GM21786 (cell line): ENCODE data around the gene CRB1.

ENCODE experiments used
- ATAC-seq: cut with Tn5 transposase; IDR thresholded peaks from one replicate; pipeline ENCODE4 v1.9.1; 2021; ENCODE audit not compliant: unreplicated experiment

CRB1 gene

DNA sequence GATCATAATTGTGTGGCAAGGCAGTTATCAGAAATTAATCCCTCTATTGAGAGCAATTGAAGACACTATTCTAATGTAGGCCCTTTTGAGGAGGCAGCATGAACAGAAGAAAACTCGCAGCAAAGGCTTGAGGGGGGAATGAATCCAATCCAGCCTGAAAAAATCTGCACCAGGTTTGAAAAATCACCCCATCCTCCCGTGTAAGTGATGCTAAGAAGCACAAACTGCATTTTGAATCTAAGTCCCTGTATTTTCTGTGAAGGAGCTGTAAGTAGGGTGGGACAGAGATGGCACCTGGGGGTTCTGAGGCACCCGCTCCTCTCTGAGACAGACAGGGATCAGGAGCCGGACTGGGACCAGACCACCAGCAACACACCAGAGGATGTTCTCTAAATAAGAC, at the start of gene CRB1:
Gene CRB1, plus strand, starts transcription at position 241 of the 400 bp plus-strand sequence. CDS start 161 bp downstream, outside the sequence.
- ATAC-seq: no peak

DNA sequence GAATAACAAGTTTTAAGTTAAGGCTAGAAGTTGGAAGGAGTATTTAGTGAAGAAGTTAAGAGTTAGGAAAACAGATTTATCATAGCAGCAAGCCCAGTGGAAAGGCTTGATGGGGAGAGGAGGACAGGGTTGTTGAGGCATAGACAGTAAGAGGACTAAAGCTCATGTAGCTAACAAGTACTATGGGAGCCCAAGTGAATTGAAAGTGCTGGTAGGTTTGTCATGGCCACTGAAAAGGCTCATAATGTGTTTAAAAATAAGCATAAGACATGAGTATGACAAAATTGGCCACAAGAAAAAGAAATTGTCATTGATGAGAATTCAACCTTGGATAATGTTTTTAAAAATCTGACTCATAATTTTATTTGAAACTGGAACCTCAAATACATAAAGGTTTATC, 49.2 kb upstream of the CRB1 start:
- no peak for ATAC-seq

DNA sequence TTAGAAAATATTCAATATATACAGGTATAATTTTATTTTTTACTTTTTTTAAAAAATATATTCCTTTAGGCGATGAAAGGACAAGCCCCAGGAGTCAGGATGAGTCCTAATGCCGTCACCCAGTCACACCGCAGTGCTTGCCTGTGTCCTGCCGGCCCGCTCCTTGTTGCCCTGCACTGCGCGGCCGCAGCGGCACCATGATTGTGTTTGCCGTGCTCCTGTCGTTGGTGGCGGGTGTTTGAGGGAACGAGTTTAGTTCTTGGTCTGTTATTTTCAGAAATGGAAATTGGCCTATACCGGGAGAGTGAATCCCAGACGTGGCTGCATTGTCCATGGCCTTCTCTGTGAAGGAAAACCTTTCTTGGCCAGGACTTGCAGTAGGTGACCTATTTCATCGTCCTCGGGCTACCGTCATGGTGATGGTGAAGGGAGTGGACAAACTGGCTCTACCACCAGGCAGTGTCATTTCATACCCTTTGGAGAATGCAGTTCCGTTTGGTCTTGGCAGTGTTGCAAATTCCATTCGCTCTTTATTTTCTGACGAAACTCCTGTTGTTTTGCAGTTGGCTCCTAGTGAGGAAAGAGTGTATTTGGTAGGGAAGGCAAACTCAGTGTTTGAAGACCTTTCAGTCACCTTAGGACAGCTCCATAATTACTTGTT, 45.9 kb upstream of the CRB1 start:
- no peak for ATAC-seq

DNA sequence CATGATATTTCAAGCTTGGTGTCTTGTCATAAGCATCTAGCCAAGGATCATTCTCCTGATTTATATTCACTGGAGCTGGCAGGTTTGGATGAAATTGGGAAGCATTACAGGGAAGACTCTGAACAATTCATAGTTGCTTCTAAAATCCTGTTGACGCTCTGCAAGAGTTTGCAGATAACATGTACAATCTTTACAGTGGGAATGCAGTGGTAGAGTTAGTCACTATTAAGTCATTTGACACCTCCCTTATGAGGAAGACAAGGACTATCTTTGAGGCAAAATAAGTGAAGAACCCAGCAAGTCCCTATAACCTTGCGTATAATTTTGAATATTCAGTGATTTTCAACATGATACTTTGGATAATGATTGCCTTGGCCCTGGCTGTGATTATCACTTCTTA, 45.3 kb upstream of the CRB1 start:
- no peak for ATAC-seq

DNA sequence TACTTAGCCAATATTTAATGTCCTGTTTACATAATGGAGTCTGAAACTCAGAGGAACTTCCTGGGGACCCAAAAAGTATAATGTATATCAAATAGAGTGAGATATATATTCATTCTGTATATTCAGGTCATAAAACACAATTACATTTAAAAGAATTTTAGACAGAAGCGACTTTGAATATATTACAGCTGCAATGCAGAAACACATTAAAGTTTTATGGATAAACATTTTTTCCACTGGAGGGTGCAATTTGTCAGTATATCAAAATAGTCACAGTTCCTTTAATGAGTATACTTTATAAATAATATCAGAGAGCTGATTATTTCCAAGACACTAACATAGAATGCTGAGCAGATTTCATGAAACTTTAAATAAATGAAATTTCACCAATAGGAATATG, 43.9 kb upstream of the CRB1 start:
- no peak for ATAC-seq

DNA sequence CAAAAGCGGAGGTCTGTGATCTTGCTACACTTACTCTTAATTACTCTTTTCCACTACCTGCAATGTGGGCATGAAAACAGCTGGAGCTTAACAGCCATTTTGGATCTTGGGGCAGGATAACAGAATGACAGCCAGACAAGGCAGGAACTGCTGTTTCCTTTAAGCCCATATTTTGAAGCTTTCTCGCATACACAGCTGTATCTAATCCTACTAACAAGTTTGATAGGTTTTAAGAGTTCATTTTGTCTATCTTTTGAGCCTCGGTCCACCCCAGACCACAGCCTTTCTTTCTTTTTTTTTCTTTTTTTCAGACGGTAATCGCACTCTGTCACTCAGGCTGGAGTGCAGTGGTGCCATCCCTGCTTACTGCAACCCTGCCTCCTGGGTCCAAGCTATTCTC, 42.4 kb upstream of the CRB1 start:
- ATAC-seq: no peak

DNA sequence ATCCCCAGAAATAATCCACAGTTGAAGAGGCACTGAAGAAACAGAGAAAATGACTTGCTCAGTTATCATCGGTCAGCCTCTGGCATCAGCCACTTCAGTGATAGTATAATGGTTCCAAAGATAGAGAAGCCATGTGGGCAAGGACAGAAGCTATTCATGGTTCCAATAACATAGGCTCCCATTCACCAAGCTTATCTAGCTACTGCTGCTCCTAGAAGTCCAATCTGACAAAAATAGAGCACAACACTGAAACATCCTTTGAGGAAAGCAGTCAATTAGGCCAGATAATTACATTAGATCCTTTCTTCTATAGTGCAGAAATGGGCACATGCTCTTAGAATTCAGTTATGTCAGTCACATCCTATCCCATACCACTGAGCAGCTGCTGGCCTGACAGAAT, 33.5 kb upstream of the CRB1 start:
- ATAC-seq: no peak

DNA sequence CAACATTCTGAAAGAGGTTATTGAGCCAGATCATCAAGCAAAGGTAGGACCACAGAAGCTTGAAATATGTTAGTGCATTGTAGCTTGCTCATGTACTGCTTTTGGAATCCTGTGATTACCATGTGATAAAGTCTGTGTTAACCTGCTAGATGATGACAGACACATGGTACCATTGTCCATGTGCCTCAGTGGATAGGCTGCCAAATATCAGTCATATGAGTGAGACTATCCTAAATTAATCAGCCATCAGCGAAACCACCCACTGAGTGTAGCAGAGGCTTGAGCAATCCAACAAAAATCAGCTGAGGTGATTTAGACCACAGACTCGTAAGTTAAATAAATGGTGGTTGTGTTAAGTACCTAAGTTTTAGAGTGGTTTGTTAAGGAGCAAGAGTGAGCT, 32.7 kb upstream of the CRB1 start:
- no peak for ATAC-seq

DNA sequence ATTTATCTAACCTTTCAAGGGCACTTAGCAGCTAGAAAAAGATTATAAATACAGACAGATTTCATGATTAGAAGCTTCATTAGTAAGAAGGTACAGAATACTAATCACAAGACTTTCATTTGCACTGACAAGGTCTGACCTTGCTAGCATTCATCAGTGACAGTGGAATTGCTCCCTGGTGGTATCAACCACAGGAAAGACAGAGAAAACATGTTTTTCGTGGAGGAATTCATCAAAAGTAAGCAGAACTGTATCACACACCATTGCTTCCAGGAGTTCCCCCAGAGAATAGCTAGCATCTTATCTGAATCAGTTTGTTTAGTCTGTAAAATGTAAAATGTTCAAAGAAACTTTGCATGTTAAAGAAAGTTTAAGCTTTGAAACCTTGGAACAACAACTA, 20.6 kb upstream of the CRB1 start:
- ATAC-seq: no peak

DNA sequence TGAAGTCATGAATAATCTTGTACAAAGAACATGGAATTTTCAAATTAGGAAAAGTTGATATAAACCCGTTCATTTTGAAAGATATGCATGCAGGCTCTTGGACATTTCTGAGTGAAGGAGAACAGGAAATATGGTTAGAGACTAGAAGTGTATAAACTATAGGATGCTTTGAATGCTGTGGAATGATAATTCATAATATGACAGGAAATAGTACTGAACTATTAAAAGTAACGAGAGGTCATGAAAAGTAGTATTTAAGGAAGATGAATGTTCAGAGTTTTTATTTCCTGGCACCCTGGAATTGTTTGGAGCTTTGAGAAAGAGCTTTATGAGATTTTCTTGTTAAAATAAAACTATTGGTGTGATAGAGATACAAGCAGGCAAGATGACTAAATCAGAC, 18.7 kb upstream of the CRB1 start:
- ATAC-seq: no peak

DNA sequence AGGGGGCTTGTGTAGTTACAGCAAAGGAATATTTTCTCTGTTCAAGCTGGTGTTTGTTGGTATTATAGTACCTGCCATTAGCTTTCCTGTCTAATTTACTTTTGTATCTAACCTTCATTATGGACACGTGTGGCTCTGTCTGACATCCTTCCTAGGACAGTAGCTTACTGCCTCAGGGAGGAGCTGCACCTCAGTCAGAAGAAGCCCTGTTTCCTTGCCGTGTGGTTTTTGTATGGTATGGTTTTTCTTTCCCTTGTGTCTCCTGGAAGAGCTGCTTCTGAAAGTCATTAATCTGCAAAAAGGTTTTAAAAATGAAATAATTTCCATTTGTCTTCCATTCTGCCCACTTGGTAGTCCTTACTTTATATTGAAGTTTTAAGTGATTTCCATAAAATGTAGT, 17.4 kb upstream of the CRB1 start:
- ATAC-seq: no peak

DNA sequence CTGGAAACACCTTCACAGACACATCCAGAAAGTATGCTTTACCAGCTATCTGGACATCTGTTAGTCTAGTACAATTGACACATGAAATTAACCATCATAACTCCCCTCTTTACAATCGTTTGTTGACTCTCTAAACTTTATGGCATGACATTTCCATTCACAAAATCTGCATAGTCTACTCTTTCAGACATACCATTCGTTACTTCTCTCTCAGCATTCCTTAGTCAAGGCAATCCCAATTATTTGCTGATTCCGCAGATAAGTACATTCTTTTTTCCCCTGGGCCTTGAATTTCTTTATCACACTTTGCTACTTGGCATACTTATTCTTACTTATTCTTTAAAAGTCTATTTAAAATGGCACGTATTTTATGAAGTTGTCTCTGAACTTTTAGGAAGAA, 15.1 kb upstream of the CRB1 start:
- ATAC-seq: no peak

DNA sequence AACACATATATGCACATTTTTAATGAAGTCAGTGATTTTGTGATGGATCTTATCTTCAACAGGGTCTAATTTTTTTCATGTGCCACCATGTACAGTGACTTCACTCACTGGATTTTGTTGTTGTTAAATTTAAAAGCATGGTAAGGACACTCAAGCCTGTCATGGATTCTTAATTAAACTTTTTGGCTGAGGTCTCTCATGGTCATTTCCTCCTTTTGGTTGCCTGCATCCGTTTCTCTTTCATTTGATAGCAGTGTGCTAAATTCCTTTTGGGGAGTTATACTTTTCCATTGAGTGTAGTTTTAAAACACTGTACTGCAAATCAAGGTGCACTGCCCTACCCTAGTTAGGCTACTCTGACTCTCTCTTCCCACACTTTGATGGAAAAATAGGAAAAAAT, 13.2 kb upstream of the CRB1 start:
- no peak for ATAC-seq

DNA sequence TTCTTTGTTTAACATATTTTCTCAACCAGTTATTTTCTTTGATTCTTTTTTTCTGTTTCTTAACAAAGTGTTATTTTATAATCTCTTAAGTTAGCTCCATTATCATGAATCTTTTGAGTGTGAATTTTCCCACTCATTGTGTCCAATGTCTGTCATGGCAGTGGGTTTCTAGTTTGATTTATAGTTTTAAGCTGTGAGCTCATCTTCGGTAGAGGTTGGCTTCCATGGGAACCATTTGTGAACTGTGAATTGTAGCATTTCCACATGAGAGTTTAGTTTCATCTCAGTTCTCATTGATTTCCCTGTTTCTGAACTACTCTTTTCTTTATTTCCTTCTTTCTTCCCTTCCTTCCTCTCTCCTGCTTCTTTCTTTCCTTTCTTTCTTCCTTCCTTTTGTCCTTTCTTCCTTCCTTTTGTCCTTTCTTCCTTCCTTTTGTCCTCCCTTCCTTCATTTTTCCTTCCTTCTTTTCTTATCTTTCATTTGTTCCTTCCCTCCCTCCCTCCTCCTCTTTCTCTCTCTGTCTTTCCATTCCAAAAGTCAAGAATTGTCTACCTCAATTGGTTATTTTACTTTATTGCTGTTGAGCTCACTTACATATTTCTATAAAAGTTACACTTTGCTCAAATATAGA, 3.0 kb upstream of the CRB1 start:
- no peak for ATAC-seq

DNA sequence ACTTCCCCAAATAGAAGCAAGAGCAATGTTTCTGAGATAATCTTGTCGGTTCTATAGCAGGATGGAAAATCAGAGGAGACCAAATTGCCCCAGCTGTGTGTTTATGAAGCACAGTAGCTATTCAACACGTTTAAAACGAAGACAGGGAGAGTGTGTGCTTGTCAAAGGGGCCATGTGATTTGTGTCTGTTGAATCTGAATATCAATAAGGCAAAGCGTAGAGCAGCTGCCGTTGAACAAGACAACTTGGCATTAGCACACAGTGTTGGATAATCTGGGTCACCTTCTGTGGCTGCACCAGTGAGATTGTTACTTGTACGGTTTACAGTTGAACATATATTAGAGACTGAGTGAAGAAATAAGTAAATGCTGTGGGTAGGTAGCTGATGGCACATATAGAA, 1.0 kb downstream of the CRB1 start:
- no peak for ATAC-seq

DNA sequence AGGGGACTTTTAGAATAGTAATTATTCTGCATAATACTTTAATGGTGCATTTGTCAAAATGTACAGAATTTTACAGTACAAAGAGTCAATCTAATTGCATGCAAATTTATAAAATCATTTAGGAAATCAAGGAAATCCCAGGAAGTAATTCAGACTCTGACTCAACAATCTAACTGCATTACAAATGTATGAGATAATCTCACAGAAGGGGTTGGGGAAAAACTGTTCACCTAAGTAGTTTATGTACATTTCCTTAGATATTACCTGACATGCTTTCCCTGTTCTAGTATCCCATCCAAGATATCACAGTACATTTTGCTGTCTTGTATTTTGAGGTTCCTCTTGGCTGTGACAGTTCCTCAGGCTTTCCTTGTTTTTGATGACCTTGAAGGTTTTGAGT, 4.7 kb downstream of the CRB1 start:
- no peak for ATAC-seq

DNA sequence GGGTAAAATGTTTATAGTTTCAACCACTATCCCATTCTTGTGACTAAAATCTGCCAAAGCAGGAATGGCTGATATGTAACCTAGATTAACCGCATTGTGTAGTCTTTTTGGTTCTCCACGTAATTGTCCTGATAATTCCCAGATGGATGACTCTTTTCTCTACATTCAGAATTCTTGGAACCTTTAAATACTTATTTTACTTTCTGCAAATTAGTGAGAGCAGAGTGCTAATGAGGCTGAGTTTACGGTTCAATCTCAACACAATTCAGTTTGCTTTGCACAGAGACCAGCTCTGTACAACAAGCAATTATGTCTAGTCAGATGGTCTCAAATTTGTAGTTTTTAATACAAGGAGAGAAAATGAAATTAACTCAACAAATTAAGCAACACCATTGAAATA, 9.1 kb downstream of the CRB1 start:
- ATAC-seq: no peak

DNA sequence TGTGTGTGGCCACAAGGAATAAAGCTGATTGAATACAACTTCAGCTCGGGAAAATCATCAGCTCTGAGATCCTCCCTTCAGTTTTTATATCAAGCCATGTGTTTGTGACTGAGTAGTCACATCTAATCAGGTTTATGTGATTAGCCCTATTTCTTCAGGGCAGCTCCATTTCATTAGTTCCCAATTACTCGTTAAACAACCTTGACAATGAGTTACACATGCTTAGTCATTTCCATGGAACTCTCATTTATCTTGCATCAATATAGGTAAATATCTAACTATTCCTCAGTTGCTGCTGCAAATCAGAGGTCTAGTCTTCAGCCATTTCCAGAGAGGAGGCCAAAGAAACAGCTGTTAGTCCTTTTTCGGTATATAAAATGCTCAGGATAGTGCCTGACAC, 16.3 kb downstream of the CRB1 start:
- ATAC-seq: no peak

DNA sequence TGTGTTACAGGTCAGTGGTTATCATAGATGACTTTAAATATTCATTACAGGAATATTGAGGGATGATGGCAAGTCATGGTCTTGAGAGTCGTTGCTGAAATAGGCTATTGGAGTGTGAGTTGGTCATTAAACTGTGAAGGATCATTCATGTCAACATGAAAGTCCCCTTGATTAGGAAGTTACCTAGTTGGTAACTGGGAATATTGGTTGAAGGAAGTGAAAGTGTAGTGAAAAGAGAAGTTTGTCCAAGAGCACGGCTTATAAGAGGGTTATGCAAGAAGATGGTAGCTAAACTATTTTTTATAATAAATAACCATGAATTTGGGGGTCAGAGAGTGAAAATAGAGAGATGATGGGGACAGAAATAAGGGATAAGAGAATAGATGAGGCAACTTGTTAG, 16.9 kb downstream of the CRB1 start:
- no peak for ATAC-seq

DNA sequence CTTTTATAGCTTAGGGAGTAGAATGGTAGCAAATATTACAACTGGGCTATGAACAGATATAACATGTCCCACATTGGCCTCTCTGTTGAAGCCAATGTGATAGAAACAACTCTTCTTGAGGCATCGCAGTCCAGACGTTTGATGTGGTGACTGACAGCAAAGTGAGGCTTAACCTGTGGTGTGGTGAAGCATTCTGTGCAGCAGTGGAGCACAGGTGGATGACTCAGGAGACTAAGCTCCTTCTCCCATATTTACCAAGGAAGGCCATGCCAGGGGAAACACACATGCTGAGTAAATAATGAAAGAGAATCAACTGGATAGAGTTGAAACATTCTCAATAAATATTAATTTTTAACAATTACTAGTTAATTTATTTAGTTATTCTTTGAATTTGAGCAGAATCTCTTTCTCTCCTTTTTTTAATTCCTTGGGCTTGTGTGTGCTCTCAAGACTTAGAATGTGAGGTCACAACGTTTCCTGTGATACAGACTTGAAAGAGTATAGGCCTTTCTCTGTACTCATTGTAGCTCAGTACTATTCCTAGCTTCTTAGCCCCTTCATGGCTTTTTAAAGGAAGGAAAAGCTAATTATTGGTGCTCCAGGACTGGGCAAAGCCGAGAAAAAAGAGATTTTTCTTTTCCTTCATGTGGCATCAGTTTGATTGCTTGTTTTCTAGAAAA, 17.6 kb downstream of the CRB1 start:
- ATAC-seq: no peak

DNA sequence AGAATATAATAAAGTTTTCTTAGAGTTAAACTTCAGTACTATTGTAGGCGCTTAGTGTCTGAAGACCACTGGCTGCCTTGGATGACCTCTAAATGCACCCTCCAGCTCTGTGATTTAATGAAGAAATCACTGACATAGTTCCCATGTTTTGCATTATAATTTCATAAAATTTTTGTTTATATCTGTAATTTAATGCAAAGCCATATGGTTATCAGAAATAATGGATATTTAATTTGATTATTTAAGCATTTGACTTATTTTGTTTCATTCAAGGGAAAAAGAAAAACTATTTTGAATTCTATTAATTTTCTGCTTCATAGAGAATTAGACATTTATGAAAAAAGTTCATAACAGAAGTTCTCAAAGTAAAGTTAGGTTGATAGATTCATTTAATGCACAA, 18.6 kb downstream of the CRB1 start:
- ATAC-seq: no peak

DNA sequence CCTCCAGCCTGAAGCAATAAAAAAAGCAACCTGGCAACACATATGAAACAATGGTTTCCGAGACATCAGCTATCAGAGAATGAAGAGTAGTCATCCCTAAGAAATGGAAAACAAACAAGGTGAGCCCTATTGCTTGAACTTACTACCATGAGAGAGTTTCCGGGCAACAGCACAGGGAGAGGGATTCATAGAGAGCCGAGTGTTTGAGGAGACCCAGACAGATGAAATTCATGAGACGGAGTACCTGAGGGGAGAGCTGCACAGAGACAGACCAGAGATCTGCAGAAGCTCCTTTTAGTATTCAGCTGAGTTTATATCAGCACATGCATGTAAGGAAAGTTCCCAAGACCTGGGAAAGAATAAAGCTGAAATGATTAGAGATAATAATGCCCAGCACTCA, 19.8 kb downstream of the CRB1 start:
- ATAC-seq: no peak

DNA sequence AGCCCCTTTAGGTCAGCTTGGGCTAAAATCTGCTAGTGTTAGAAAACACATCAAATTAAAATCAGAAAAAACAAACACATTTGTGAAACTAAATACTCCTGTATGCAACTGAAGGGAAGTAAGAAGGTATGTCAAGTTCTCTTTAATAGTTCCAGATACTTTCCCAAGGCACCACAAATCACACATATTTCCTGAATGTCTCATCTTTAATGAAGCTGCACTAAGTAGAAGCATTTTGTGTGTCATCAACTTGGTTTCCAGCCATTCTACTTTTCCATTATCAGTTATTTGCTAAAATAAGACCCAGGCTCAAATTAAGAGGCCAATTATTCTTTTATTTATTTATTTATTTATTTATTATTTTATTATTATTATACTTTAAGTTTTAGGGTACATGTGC, 34.7 kb downstream of the CRB1 start:
- ATAC-seq: no peak
